Stimulated activated CD8-positive, alpha-beta memory T cell treated with anti-CD3 and anti-CD28 coated beads, Interleukin-4, amount 100 ng/mL, for 1 hour (primary cell): ENCODE data around the gene TBCEL.
"Not testable (repeated sequence)": the region's sequence is repeated elsewhere in the genome, so short reads cannot be mapped to it uniquely, and the experiment has no call there.

ENCODE experiments used
- DNase-seq, 2 donors: peaks; one replicate each; pipeline ENCODE4 v3.0.0-alpha.2; 2020; ENCODE audit warnings: low read depth in 2 of 2, low spot score in 1 of 2

Gene TBCEL

GRCh38 chr11:121024989-121025388, 1.1 kb downstream of the TBCEL start:
- DNase-seq, result no peak

GRCh38 chr11:121029153-121029552, 5.3 kb downstream of the TBCEL start:
- DNase-seq, result no peak

GRCh38 chr11:121029813-121030445, 6.0 kb downstream of the TBCEL start:
- DNase-seq, result no peak

- DNase-seq, result no peak
These were observed 7.3 kb downstream of the TBCEL start for GRCh38 chr11:121031167-121031566.

GRCh38 chr11:121031648-121032047, 7.7 kb downstream of the TBCEL start:
- DNase-seq, result not testable (repeated sequence)

GRCh38 chr11:121032546-121032945, 8.6 kb downstream of the TBCEL start:
- DNase-seq, result no peak

GRCh38 chr11:121033635-121034034, 9.7 kb downstream of the TBCEL start:
- no peak for DNase-seq

GRCh38 chr11:121035169-121035755, 11.4 kb downstream of the TBCEL start:
- no peak for DNase-seq

GRCh38 chr11:121035780-121036179, 11.9 kb downstream of the TBCEL start:
- DNase-seq, result no peak

- DNase-seq, result no peak
These were observed 13.1 kb downstream of the TBCEL start for GRCh38 chr11:121037016-121037415.

GRCh38 chr11:121038648-121039409, 14.9 kb downstream of the TBCEL start:
- no peak for DNase-seq

GRCh38 chr11:121039971-121040613, 16.2 kb downstream of the TBCEL start:
- DNase-seq, result no peak

GRCh38 chr11:121040614-121041002, 16.7 kb downstream of the TBCEL start:
- DNase-seq, result no peak

GRCh38 chr11:121041072-121041471, 17.2 kb downstream of the TBCEL start:
- DNase-seq, result no peak

- DNase-seq, result no peak
These were observed 18.4 kb downstream of the TBCEL start for GRCh38 chr11:121042296-121042695.

GRCh38 chr11:121047926-121048325, 24.0 kb downstream of the TBCEL start:
- no peak for DNase-seq

- DNase-seq, result no peak
These were observed 24.7 kb downstream of the TBCEL start for GRCh38 chr11:121048464-121049233.

GRCh38 chr11:121053244-121053643, 29.3 kb downstream of the TBCEL start:
- DNase-seq, result no peak

- no peak for DNase-seq
These were observed 30.4 kb downstream of the TBCEL start for GRCh38 chr11:121054266-121054665.

GRCh38 chr11:121055076-121055475, 31.2 kb downstream of the TBCEL start:
- DNase-seq, result no peak

- no peak for DNase-seq
These were observed 34.0 kb downstream of the TBCEL start for GRCh38 chr11:121057922-121058321.
